GM18505 (cell line): ENCODE measurements around the gene REC8.

Experiments
- ATAC-seq: cut with Tn5 transposase; IDR thresholded peaks from one replicate; pipeline ENCODE4 v1.9.1; 2021; ENCODE audit not compliant: unreplicated experiment
- POLR2A ChIP-seq: IDR thresholded peaks from 4 replicates; pipeline ENCODE4 v1.6.1; 2011; ENCODE audit warnings: borderline replicate concordance; ENCODE audit not compliant: insufficient read depth, insufficient read length; ENCODE audit errors: extremely low read depth

Gene REC8

GRCh38 chr14:24171422-24172260, at the start of gene REC8:
REC8 (plus strand) TSS chr14:24172080; CDS start chr14:24172553, 473 bp downstream.
- ATAC-seq = peak; percentile 83
- TF ChIP-seq POLR2A = peak; percentile 44

- TF ChIP-seq POLR2A = no peak
Observed at GRCh38 chr14:24122416-24122815, 49.5 kb upstream of the REC8 start.

GRCh38 chr14:24122898-24123297, 49.0 kb upstream of the REC8 start:
- ATAC-seq = no peak
- no peak for TF ChIP-seq POLR2A

More at GRCh38 chr14:24122416-24122815, 49.5 kb upstream of the REC8 start:
- ATAC-seq = no peak

- no peak for ATAC-seq
- peak; percentile 40 for TF ChIP-seq POLR2A
Observed at GRCh38 chr14:24123424-24124417, 48.2 kb upstream of the REC8 start.

GRCh38 chr14:24126939-24127338, 44.9 kb upstream of the REC8 start:
- TF ChIP-seq POLR2A = no peak
- ATAC-seq = no peak

- no peak for ATAC-seq
- no peak for TF ChIP-seq POLR2A
Observed at GRCh38 chr14:24127673-24128072, 44.2 kb upstream of the REC8 start.

GRCh38 chr14:24129410-24129998, 42.4 kb upstream of the REC8 start:
- no peak for ATAC-seq
- no peak for TF ChIP-seq POLR2A

GRCh38 chr14:24130380-24130716, 41.5 kb upstream of the REC8 start, which contains the start of gene FITM1:
FITM1 (plus strand) TSS chr14:24130659; CDS start chr14:24131564, 905 bp downstream.
- TF ChIP-seq POLR2A = no peak
- ATAC-seq = no peak

- no peak for ATAC-seq
- no peak for TF ChIP-seq POLR2A
Observed at GRCh38 chr14:24130717-24131548, 40.9 kb upstream of the REC8 start.

GRCh38 chr14:24131549-24131966, 40.3 kb upstream of the REC8 start:
- no peak for ATAC-seq
- no peak for TF ChIP-seq POLR2A

GRCh38 chr14:24132061-24132685, 39.7 kb upstream of the REC8 start:
- no peak for TF ChIP-seq POLR2A
- ATAC-seq = no peak

GRCh38 chr14:24132976-24133375, 38.9 kb upstream of the REC8 start:
- no peak for ATAC-seq
- TF ChIP-seq POLR2A = no peak
